Astrocyte of the spinal cord (primary cell): ENCODE data around the gene C10orf105.

Experiments used
- DNase-seq: peaks from one replicate; pipeline ENCODE4 v3.0.0; 2011; ENCODE audit warnings: low read depth, low spot score
- H3K4me3 ChIP-seq: 2 replicates; pipeline ENCODE4 v1.5.1; 2011; ENCODE audit warnings: low read depth, mild to moderate bottlenecking, low read length, moderate library complexity
- CTCF ChIP-seq: IDR thresholded peaks from 2 replicates; pipeline ENCODE4 v1.5.1; 2012; ENCODE audit warnings: low read depth, mild to moderate bottlenecking, low read length, inconsistent platforms
- in situ Hi-C: cut with HindIII; loops from 2 replicates; pipeline ENCODE4 v1.10.0; 2017; ENCODE audit warnings: low sequenced_read_pairs

C10orf105 gene

GRCh38 chr10:71675295-71675970, 44.1 kb downstream of the C10orf105 start:
- in situ Hi-C loops = no loop called here
- TF ChIP-seq CTCF = no peak
- DNase-seq = no peak

GRCh38 chr10:71671994-71672946, 47.3 kb downstream of the C10orf105 start:
- no peak for DNase-seq
- in situ Hi-C loops = no loop called here
- no peak overlapping the region for H3K4me3 ChIP-seq
- no peak for TF ChIP-seq CTCF

More at GRCh38 chr10:71675295-71675970, 44.1 kb downstream of the C10orf105 start:
- H3K4me3 ChIP-seq = no peak overlapping the region

GRCh38 chr10:71667387-71667752, 52.2 kb downstream of the C10orf105 start:
- in situ Hi-C loops = no loop called here
- no peak overlapping the region for H3K4me3 ChIP-seq
- TF ChIP-seq CTCF = no peak
- no peak for DNase-seq

- in situ Hi-C loops = no loop called here
- DNase-seq = no peak
- no peak for TF ChIP-seq CTCF
- H3K4me3 ChIP-seq = no peak overlapping the region
Measured at GRCh38 chr10:71666639-71667386, 52.8 kb downstream of the C10orf105 start.

- H3K4me3 ChIP-seq = no peak overlapping the region
- TF ChIP-seq CTCF = no peak
- DNase-seq = no peak
- in situ Hi-C loops = no loop called here
Measured at GRCh38 chr10:71665456-71665855, 54.1 kb downstream of the C10orf105 start.

- TF ChIP-seq CTCF = no peak
- no peak for DNase-seq
- no peak overlapping the region for H3K4me3 ChIP-seq
- in situ Hi-C loops = no loop called here
Measured at GRCh38 chr10:71664585-71664984, 55.0 kb downstream of the C10orf105 start.
